ENCODE results near the gene THYN1. TPM values are rescaled to one million over a fixed set of nuclear protein-coding genes. Genes with fewer than 3 reads are reported as not detected.
"Not testable (repeated sequence)": the region's sequence is repeated elsewhere in the genome, so short reads cannot be mapped to it uniquely, and the experiment has no call there.

THYN1 gene
- total RNA-seq, 4 donors from 2014 or later: 49.8 to 143 (median 53.6) TPM

GRCh38 chr11:134261626-134262488 lies 8.7 kb upstream of the THYN1 start:
- H3K9me3 ChIP-seq: no peaks in the 10 kb centered on the region
- H3K36me3 ChIP-seq: no peaks in the 10 kb centered on the region
- intact Hi-C loops (cut with DNase I; ENCODE audit: low total_unique reads): loop anchor here (10.0 kb wide), 1 partner anchor 47 kb away; no protein-coding TSS in a partner anchor
- no peaks in the 10 kb centered on the region for H3K27me3 ChIP-seq
- DNase-seq: no peak
- H3K4me1 ChIP-seq: no peaks in the 10 kb centered on the region
- no peak overlapping the region for H3K4me3 ChIP-seq
- TF ChIP-seq, protein P1, sequence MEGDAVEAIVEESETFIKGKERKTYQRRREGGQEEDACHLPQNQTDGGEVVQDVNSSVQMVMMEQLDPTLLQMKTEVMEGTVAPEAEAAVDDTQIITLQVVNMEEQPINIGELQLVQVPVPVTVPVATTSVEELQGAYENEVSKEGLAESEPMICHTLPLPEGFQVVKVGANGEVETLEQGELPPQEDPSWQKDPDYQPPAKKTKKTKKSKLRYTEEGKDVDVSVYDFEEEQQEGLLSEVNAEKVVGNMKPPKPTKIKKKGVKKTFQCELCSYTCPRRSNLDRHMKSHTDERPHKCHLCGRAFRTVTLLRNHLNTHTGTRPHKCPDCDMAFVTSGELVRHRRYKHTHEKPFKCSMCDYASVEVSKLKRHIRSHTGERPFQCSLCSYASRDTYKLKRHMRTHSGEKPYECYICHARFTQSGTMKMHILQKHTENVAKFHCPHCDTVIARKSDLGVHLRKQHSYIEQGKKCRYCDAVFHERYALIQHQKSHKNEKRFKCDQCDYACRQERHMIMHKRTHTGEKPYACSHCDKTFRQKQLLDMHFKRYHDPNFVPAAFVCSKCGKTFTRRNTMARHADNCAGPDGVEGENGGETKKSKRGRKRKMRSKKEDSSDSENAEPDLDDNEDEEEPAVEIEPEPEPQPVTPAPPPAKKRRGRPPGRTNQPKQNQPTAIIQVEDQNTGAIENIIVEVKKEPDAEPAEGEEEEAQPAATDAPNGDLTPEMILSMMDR (IDR thresholded peaks at IDR 0.05): peak in 1 of 4 experiments; percentile 6
- TF ChIP-seq POLR2A (IDR thresholded peaks at IDR 0.05): no peak
- no peak overlapping the region for H3K27ac ChIP-seq

GRCh38 chr11:134260983-134261382 lies 7.8 kb upstream of the THYN1 start:
- no peak for DNase-seq
- Histone ChIP-seq H3K36me3 (no peaks in the 10 kb centered on the region), H3K27ac (no peak overlapping the region), H3K27me3 (no peaks in the 10 kb centered on the region), H3K9me3 (no peaks in the 10 kb centered on the region), H3K4me1 (no peaks in the 10 kb centered on the region), H3K4me3 (no peak overlapping the region)
- TF ChIP-seq POLR2A (IDR thresholded peaks at IDR 0.05): no peak
- TF ChIP-seq, protein P1 (IDR thresholded peaks at IDR 0.05): no peak
- intact Hi-C loops (cut with DNase I; ENCODE audit: low total_unique reads): loop anchor here (10.0 kb wide), 1 partner anchor 46 kb away; no protein-coding TSS in a partner anchor

DNA sequence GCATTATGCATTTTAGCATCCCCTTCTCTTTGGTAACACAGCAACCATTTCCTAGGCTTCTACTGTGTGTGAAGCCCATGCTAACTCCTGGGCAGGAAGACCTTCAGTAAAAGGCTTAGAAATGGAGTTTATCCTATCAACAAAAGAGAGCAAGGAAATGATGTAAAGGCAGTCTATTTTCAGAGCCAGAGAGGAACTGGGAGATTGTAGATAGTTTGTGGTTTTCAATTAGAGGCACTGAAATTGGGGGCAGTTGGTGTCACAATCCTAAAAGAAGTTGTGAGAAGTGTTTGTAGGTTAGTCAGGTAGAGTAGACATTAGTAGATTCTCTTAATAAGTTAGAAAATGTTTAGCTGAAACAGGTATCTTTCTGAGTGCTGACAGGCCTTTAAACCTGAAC lies 7.4 kb upstream of the THYN1 start:
- TF ChIP-seq, protein P1 (IDR thresholded peaks at IDR 0.05): no peak
- TF ChIP-seq POLR2A (IDR thresholded peaks at IDR 0.05): no peak
- intact Hi-C loops (cut with DNase I; ENCODE audit: low total_unique reads): loop anchor here (10.0 kb wide), 1 partner anchor 46 kb away; no protein-coding TSS in a partner anchor
- no peaks in the 10 kb centered on the region for H3K36me3 ChIP-seq

GRCh38 chr11:134258577-134258976 lies 5.4 kb upstream of the THYN1 start:
- H3K4me1 ChIP-seq: peaks cover 0 to 8% of the 10 kb centered on the region in 2 donors
- intact Hi-C loops (cut with DNase I; ENCODE audit: low total_unique reads): no loop called here
- H3K4me3 ChIP-seq: no peak overlapping the region
- no peak overlapping the region for H3K27ac ChIP-seq
- H3K27me3 ChIP-seq: no peaks in the 10 kb centered on the region
- TF ChIP-seq, protein P1 (IDR thresholded peaks at IDR 0.05): no peak
- no peak for TF ChIP-seq POLR2A (IDR thresholded peaks at IDR 0.05)
- no peak for DNase-seq
- no peaks in the 10 kb centered on the region for H3K36me3 ChIP-seq
- no peaks in the 10 kb centered on the region for H3K9me3 ChIP-seq

More for the DNA sequence above, 7.4 kb upstream of the THYN1 start:
- Histone ChIP-seq H3K9me3 (no peaks in the 10 kb centered on the region), H3K27ac (no peak overlapping the region), H3K27me3 (no peaks in the 10 kb centered on the region), H3K4me1 (no peaks in the 10 kb centered on the region), H3K4me3 (no peak overlapping the region)
- no peak for DNase-seq

- Histone ChIP-seq H3K4me1 (peaks cover under 1 to 8% of the 10 kb centered on the region in 2 donors), H3K27ac (no peak overlapping the region), H3K36me3 (no peaks in the 10 kb centered on the region), H3K27me3 (no peaks in the 10 kb centered on the region), H3K9me3 (no peaks in the 10 kb centered on the region), H3K4me3 (no peak overlapping the region)
- TF ChIP-seq, protein P1 (IDR thresholded peaks at IDR 0.05): no peak
- no peak for TF ChIP-seq POLR2A (IDR thresholded peaks at IDR 0.05)
- no peak for DNase-seq
- intact Hi-C loops (cut with DNase I; ENCODE audit: low total_unique reads): no loop called here
Observed at GRCh38 chr11:134257101-134257500, 3.9 kb upstream of the THYN1 start.

- intact Hi-C loops (cut with DNase I; ENCODE audit: low total_unique reads); H3K27ac ChIP-seq; H3K4me1 ChIP-seq; H3K4me3 ChIP-seq; DNase-seq; H3K27me3 ChIP-seq; H3K9me3 ChIP-seq; H3K36me3 ChIP-seq: not testable (repeated sequence)
Observed at GRCh38 chr11:134255184-134255561, 2.0 kb upstream of the THYN1 start.

All from uterus (tissue), 4 donors.